Stimulated activated CD8-positive, alpha-beta memory T cell treated with anti-CD3 and anti-CD28 coated beads, Interleukin-7, amount 100 ng/mL, for 1 hour (primary cell): Measurements from ENCODE around the gene ARHGEF25.
"Not testable (repeated sequence)": the region's sequence is repeated elsewhere in the genome, so short reads cannot be mapped to it uniquely, and the experiment has no call there.

Experiments used
- DNase-seq, 2 donors: peaks; one replicate each; pipeline ENCODE4 v3.0.0-alpha.2; 2020; ENCODE audit warnings: low read depth in 2 of 2

The ARHGEF25 gene

GRCh38 chr12:57585156-57585555, 26.1 kb upstream of the ARHGEF25 start:
- no peak for DNase-seq

DNA sequence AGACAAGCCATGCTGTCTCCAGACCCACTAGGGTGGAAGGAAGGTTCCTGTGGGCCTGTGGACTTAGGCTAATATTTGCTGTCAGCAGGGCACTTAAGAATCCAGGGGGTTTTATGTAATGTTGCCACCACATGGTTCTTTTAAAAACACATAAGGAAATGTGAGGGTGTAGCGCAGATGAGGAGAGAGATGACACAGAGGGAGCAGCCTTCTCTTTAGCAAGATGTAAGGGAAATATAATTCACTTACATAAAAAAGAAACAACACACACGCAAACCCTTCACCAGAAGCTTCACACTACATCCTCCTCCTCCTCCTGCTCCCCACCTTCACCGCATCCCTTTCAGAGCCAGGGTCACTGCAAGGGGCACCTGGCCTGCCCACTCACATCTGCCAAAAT, 25.1 kb upstream of the ARHGEF25 start:
- no peak for DNase-seq

DNA sequence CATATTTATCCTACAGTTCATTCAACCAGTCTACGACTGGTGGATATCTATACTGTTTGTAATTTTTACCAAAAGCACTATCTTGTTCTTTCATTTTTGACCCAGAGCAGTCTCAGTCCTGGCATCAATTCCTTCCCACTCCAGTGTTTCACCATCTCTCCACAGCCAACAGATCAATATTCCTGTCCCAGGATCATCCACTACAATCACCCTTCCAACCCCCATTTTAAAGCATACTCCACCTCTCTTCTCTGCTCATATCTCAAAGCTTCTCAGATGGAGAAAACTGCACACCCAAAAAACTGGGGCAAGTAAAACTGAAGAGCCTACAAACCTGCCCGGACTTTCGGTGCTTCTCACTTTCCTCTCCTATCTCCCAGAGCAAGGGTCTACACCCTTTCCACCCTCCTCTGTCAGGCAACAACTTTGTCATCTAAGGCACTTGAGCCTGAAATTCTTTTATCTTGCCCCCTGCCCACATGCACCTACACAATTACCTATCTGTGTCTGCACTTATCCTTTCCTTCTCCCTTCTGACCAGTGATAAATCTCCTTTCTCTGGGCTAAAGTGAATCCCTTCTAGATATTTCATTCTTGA, 24.3 kb upstream of the ARHGEF25 start:
- DNase-seq: no peak

- not testable (repeated sequence) for DNase-seq
Measured at GRCh38 chr12:57588951-57589610, 22.2 kb upstream of the ARHGEF25 start.

GRCh38 chr12:57590479-57590863, 20.8 kb upstream of the ARHGEF25 start:
- no peak for DNase-seq

- peak; percentile 45 to 49 for DNase-seq
Measured at GRCh38 chr12:57590864-57591781, 20.1 kb upstream of the ARHGEF25 start, which contains the start of gene PIP4K2C. PIP4K2C (plus strand) TSS chr12:57591192; CDS start chr12:57591290, 98 bp downstream.

DNA sequence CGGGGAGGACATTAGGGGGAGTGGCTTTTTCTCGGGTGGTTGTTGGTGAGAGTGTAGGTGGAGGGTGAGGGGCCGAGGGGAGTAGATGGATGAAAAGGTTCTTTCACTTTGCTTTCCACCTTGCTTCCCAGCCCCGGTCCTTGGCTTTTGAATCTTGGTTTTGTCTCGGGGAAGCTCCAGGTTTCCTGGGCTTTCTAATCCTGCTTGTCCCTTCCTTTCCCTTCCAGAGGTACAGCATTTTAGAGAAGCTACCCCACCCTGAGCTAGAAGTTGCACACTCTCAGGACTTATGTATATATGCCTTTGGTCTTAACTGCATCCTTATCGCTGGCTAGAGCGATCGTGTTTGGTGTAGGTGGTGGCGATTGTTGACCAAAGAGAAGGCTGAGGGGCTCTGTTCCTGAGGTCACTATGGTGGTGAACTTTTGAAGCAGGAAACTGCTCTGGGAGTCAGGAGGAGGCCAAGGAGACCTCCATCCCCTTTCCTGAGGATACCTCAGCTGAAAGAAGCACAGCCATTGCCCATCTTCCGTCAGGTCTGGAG, 19.4 kb upstream of the ARHGEF25 start:
- no peak for DNase-seq

- DNase-seq: no peak
Measured at GRCh38 chr12:57592551-57593165, 18.6 kb upstream of the ARHGEF25 start.

GRCh38 chr12:57593187-57593586, 18.0 kb upstream of the ARHGEF25 start:
- no peak for DNase-seq

DNA sequence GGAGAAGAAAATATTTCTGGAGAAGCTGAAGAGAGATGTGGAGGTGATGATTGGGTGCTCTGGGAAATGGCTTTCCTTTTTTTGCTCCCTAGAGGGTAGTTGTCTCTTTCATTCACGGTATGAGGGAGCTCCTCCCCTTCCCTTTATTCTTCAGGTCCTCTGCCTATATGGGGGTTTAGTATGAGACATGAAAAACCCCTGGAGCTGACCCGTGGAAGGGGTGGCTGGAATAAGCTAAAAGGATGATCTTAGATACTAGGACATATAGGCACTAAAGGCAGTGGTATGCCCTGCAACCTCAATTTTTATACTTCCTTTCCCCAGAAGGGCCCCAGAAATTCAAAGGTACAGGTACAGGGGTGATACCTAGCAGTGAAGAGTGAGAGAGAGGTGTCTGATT, 10.8 kb upstream of the ARHGEF25 start:
- DNase-seq: no peak

DNA sequence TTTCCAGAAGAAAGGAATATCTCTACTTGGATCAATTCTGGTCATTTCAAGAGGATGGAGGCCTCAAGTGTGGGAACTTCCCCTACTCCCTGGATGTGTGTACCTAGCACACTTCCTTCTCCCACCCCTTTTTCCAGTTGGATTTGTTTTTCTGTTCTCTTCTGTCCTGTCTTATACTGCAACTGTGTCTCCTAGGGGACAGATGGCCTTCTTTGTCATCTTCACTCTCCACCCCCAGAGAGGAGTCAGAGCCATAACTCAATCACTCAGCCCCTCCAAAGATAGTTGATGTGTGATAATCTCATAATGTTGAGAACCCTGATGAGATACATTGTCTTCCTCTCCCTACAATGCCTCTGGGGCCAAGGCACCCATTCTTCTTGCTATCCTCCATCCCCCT, 8.7 kb upstream of the ARHGEF25 start:
- no peak for DNase-seq

DNA sequence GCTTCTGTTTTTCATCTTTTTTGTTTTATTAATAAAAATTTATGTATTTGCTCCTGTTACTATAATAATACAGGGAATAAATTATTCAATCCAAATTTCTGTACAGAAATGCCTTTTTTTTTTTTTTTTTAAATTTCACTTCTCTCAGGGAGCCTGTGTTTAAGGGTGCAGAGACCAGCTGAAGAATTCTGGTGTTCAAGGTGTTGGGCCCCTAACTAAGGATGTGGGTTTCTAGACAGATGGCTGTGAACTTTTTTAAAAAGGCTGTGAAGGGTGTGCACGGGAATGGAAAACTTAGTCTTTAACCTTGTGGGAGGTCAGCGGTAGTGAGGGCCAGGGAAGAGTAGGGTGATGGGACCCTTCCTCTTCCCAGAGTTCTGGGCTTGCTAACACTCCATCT, 7.9 kb upstream of the ARHGEF25 start:
- DNase-seq: no peak

DNA sequence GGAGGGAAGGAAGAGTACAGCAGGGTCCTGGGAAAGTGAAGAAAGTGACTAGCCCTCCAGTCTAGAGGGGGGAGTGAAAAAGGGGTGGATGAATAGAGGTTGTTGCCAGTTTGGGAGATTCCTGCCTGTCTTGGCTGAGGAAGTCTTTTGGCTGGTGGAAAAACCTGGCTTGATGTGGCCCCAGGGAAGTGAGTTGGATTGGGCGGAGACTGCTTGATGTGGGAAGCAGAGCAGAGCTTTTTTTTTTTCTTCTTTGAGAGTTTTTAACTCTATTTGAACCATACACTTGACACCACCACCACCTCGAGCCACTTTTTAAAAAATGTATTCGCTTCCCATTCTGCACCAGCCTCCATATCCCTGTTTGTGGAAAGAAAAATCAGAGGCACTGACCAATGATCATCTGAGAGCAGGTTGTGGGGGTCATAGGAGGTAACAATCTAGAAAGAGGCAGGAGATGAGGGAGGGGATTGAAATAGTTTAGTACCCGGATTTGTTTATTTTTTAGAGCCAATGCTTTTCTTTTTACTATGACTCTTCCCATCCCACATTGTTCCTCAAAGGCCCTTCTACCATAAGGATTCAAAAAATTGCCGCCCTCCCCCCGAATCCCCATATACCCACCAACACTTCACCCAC, 7.3 kb upstream of the ARHGEF25 start:
- no peak for DNase-seq

DNA sequence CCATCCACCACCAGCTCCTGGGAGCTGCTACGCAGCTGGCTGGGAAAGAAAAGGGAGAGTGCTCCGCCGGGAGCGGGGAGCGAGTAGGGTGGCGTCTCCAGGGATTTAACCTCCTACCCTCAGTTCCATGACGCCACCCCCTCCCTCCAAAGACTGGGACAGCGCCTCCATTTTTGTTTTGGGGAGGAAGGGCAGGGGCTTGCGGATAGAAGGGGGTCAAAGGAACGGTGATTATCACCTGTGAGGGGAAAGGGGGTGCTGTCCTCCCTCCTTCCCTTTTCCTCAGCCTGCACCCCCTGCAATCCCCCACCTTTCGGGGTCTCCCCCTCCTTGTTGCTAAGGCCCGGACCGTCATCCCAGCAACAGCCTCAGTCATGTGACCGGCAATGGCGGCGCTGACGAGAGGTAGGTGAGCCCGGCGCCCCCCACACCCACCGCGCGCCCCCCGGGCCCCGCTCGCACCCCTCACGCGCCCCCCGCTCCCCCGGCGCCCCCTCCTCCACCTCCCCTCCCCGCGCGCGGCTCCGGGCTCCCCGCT, 6.7 kb upstream of the ARHGEF25 start, which contains the start of gene DTX3:
Gene DTX3 (plus strand): TSS at position 371 of the 538 bp plus-strand sequence. CDS start 1,694 bp downstream, outside the sequence.
- DNase-seq: no peak

DNA sequence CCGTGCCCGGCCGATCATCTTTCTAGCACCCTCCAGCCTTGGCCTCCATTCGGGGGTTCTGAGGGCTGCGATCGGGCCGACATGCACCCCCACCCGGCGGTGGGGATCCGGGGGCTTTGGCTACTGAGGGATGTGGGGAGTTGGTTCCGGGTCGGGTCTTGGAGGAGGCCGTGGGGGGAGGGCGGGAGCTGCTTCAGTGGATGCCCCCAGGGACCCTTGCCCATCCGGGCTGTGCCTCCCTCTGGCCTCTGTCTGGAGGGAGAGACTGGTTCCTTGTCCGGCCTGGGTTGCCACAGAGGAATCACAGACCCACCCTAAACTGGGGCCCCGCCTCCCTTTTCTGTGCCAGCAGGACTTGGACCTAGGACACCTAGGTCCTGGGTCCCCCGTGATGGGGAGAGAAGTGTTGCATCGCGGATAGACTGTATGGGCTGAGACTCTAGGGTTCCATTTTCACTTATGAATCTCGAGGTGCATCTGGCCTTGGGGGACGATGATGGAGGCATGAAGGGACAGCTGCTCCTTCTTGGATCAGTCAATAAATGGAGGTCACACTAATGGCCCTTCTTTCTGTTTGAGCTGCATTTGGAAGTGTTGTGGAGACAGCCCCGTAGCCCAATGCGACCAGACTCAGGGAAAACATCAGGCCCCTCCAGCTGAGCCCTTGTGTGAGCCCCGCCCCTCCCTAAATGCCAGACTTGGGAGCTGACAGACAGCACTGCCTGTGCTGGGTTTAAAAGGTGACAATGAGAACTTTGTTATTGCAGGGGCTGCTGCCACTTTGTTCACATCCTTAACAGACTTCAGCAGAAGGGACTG, 6.0 kb upstream of the ARHGEF25 start:
- no peak for DNase-seq

GRCh38 chr12:57605811-57606311, 5.4 kb upstream of the ARHGEF25 start:
- no peak for DNase-seq

DNA sequence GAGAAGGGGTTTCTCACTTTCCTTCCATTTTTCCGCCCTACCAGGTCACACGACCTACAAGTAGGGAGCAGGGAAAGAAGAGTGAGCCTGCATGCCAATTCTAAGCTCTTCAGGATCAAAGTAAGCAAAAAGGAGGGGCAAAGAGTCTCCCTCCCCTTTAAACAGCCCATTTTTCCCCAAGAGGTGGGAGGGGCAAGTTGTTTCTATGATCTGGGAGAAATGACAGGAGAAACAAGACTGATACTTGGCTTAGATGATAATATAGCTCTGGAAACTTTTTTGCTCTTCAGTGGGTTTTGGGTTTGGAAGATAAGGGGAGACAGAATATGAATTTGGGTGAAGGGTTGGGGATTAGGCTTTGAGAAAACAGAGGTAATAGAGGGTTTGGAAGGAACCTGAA, 4.8 kb upstream of the ARHGEF25 start:
- DNase-seq: no peak

- no peak for DNase-seq
Measured at GRCh38 chr12:57606821-57607220, 4.4 kb upstream of the ARHGEF25 start.

- no peak for DNase-seq
Measured at GRCh38 chr12:57607958-57608663, 3.1 kb upstream of the ARHGEF25 start.
